Smooth muscle cell of the brain vasculature (primary cell): ENCODE data around the gene AHNAK.

Source experiments
- DNase-seq: peaks from one replicate; pipeline ENCODE4 v3.0.0-alpha.2; 2012; ENCODE audit warnings: low read depth, low spot score

Gene AHNAK

DNA sequence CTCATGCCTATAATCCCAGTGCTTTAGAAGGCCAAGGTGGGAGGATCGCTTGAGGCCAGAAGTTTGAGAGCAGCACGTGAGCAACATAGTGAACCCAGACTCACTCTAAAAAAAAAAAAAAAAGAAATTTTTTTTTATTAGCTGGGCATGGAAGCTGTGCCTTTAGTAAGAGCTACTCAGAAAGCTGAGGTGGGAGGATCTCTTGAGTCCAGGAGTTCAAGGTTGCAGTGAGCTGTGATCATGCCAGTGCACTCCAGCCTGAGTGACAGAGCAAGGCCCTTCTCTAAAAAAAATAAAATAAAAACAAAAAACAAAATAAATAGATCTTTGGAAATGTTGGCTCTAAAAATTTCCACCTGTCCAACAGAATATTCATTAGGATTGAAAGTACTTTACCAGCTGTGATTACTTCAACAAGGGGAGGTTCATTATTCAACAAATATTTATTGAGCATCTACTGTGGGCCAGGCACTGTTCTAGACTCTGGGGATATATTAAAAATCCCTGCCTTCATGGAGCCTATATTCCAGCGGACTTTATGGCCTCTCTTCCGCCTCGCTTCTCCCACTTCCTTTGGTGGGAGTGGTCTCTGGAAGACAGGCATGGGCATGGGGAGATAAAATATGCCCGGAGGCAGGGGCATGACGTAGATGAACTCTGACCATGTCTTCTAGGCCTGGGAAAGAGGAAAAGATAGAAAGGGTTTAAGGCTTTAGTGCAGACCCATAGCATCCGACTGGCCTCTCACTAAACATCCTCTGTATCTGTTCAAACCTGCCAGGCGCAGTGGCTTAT lies 47.9 kb downstream of the AHNAK start:
- no peak for DNase-seq

DNA sequence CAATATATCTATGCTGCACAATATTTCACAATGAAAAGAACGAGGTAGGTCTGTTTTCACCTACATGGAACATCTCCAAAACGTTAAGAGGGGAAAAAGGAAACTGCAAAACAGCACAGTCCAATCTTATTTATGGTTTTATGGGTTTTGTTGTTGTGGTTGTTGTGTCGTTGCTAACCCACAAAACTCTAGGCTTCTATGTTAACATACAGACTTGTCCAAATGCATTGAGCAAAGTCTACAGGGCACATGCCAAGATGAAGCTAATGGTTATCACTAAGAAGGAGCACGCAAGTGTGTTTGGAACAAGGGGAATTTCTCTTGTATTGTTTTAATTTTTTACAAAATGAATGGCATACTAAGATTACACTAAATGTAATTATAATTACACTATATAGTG lies 48.6 kb downstream of the AHNAK start:
- DNase-seq, result no peak

DNA sequence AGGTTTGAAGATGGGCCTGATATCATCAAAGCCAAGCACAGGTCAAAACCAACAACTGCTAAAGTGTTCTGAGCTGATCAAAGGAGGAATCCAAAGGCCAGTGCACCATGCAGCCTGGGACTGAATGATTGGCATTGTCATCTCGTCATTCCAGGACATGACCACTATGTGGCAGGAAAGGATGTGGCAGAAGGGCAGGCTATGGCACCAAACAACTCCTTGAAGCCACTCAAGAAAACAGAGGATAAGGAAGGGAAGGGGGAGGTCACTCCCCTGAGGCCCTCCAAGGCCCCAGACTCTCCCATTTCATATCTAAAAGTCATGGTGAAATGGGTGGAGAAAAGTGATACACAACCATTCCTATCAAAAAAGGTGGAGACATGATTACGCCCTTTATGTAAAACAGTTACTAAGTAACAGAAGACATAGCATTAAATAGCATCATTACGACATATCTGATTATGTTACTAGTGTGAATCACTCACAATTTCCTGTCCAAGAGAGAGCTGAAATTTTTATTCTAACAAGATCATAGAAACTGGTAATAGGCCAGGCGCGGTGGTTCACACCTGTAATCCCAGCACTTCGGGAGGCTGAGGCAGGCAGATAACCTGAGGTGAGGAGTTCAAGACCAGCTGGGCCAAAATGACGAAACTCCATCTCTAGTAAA lies 49.3 kb downstream of the AHNAK start:
- no peak for DNase-seq

DNA sequence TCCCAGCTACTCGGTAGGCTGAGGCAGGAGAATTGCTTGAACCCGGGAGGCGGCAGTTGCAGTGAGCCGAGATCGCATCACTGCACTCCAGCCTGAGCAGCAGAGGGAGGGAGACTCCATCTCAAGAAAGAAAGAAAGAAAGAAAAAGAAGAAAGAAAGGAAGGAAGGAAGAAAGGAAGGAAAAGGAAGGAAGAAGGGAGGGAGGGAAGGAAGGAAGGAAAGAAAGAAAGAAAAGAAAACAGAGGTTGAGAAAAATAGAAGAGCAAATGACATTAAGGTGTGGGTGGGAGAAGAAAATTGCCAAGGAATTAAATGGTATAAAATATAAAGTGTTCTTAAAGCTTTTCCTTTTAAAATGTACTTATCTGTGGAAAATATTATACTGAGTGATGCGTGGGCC lies 49.9 kb downstream of the AHNAK start:
- DNase-seq, result no peak

DNA sequence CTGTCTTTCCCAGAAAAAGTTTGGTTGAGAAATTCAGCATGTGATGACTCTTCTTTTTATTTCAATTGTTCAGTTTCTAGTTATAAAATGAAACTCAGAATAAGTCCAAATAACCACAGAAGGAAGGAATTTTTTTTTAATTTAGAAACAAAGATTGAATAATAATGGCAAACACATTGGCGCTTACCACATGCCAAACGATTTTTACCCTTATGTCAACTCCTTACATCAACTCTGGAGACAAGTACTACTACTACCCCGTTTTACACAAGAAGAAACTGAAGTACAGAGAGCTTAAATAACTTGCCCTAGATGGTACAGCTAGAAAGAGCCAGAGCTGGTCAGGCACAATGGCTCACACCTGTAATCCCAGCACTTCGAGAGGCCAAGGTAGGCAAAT lies 52.4 kb downstream of the AHNAK start:
- no peak for DNase-seq

DNA sequence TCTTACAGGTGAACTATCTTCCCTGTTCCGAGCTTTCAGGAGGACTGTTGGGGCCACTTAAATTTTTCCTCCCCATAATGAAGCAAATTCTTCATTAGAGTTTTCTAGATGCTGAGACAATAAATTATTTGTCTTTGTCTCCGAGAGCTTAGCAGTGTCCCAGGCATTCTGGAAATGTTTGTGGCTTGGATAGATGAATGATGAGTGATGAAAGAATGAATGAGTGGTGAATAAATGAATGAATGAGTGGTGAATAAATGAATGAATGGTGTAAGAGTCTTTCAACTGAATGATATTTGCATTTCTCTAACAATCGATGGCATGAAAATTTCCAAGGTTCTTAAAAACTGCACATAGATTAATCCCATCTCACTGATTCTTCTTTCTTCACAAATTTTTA lies 52.8 kb downstream of the AHNAK start:
- DNase-seq, result no peak

DNA sequence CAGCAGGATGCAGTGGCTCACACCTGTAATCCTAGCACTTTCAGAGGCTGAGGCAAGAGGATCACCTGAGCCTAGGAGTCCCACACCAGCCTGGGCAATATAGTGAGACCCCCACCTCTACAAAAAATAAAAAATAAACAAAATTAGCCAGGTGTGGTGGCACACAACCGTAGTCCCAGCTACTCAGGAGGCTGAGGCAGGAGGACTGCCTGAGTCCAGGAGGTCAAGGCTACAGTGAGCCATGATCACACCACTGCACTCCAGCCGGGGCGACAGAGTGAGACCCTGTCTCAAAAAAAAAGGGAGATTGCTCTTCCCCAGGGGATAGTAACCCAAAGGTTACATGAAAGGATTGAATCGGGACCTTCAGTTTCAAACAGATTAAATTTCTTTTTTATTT lies 54.0 kb downstream of the AHNAK start:
- DNase-seq, result no peak

DNA sequence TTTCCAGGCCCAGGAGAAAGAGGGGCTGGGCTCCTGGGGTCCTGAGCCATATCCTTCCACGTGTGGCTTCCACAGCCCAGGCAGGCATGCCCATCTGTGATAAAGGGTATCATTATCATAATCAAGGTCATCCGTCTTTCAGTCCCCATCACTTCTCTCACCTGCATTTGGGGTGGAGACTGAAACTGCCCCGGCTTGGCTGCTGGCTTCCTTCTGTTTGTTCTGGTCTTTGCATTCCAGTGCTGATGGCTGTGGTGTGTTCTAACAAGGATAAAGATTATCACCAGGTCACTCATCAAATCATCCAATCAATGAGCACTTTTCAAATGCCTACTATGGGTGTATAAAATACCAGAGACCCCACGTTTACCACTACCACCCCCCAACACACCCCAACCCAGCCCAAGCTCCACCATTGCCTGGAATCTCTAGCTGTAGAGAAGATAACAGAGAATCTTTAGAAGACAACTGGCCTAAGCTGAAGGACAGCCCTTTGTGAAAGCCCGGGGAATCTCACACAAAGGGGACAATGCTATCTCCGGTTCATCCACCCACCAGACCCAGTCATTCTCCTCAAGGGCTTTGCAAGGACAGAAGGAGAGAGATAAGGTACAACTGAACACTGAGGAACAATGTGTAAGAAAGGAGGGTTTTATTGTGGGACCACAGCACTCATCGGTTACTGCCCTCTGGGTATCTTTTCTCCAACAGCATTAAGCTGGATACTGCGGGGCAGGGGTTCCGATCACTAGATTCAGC lies 54.9 kb downstream of the AHNAK start:
- no peak for DNase-seq

DNA sequence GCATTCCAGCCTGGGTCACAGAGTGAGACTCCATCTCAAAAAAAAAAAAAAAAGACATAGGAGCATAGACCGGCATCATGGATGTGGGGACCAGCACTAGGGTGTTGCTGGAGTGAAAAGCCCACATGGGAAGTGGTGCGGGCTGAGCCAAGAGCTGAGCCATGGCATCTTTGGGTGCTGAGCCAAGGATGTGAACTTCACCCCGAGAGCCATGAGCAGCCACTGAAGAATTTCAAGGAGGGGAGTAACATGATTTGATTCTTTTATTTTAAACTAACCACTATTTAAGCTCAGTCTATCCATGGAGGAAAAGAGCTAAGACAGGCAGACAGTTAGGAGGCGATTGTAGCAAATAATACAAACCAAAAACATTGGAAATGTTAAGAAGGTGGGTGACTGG lies 57.4 kb downstream of the AHNAK start:
- no peak for DNase-seq

DNA sequence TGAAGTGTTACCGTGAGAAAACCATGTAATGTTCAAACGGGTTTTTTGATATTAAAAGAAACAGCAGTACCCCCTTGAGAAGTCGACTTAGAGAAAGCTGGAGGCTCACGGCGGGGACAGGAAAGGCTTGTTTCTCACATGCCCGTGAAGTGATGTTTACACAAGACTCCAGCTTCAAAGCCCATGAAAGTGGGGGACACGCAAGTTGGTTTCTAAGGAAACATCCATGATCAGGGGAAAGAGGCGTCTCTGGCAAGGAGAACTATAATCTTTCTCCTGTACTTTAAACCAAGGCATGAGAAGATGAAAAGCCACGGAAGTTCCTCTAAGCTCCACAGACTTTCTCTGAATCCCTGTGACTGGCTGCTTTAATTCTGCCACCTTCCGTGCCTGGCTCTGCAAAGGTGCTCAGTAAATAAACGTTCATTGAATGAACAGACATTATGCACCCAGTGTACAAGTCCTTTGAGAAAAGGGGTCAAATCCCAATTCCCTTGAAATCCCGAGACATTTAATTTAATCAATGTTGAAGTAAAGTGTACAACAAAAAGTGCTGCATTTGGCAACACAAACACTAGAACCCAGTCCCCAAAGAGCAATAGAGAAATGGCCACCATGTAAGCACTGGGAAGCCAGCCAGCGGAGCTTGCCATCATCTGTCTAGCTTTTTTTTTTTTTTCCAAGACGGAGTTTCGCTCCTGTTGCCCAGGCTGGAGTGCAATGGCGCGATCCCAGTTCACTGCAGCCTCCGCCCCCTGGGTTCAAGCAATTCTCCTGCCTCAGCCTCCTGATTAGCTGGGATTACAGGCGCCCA lies 58.7 kb downstream of the AHNAK start:
- no peak for DNase-seq

DNA sequence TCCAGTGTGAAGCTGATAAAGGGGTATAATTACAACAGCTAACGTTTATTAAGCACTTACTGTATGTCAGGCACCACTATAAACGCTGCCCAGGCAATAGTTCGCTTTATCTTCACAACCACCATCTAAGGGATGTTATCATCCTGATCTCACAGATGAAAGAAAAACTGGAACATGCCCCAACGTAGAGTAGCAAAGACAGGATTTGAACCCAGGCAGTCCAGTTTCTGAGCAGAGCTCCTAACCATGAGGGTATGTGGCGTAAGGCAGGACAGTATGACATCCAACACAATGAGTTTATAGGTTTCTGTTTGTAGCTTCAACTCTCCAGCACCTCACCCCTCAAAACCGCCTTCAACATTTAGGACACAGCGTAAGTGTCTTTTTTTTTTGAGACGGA lies 59.5 kb downstream of the AHNAK start:
- no peak for DNase-seq

DNA sequence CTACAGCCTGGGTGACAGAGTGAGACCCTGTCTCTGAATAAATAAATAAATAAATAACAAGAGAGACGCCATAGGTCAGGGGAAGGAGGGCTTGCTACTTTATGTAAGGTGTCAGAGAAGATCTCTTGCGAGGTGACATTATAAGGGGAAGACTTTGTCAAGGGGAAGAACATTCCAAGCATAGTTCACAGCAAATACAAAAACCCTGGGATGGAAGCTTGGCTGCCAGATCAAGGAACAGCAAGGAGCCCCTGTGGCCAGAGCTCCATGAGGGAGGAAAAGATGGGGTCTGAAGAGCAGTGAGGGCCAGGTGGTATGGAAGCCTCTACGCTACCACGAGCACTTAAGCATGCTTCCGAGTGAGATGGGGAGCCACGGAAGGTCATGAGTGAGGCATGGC lies 62.3 kb downstream of the AHNAK start:
- no peak for DNase-seq

DNA sequence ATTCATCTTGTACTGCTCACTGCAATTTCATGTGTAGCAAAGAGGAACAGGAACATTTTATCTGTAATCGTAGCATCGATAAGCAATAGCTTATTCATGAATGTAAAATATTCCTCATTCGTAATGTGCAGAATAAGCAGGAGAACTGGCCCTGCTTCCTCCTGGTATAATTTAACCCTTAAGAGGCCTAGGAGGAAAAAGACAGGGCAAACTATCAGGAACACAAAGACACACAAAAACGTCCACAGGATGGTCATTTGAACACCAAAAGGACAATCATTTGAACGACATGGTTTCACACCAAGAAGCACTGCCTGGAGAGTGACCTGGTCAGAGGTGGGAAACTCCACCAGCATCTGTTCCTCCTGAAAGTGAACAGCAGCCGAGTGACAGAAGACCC lies 63.9 kb downstream of the AHNAK start:
- DNase-seq, result no peak

DNA sequence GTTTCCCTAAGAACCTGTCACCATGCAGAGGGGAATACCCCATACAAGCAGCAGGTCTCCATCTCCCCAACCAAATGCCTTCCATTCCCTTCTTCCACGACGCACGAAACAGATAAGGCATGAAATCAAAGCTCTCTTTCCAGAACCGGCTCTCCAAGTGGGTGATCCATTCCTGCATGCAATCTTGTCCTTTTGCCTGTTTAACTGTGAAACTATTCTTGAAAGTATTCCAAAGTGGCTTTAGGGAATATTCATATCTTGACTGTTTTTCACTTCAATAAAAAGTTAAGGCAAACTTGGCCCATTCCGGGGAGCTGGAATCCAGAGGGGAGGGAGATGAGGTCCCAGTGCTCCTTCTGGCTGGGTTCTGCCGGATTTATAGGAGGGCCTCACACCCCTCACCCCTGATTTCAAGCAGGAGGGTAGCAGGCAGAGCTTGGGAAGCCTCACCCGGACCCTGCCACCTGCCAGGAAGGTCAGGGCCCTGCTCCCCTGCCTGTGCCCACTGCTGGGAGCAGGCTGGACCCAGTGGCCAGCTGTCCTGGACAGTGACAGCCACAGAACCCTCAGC lies 66.9 kb downstream of the AHNAK start:
- no peak for DNase-seq

DNA sequence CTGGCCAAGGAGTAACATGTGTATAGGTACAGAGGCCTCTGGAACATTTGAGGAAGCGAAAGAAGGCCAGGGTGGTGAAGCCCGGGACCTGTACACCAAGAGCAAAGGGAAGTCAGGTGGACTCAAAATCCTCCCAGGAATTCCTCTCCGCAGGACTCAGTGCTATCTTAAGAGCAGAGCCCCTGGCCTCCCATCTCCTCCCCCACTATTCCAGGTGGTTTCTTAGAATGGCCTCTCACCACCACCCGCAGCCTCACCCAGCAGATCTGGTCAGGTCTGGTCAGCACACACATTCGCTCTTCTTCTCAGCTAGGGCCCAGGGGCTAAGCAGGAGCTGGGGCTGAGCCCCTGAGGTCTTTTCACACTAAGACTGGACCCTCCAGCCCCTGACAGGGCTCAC lies 68.7 kb downstream of the AHNAK start:
- DNase-seq, result no peak

DNA sequence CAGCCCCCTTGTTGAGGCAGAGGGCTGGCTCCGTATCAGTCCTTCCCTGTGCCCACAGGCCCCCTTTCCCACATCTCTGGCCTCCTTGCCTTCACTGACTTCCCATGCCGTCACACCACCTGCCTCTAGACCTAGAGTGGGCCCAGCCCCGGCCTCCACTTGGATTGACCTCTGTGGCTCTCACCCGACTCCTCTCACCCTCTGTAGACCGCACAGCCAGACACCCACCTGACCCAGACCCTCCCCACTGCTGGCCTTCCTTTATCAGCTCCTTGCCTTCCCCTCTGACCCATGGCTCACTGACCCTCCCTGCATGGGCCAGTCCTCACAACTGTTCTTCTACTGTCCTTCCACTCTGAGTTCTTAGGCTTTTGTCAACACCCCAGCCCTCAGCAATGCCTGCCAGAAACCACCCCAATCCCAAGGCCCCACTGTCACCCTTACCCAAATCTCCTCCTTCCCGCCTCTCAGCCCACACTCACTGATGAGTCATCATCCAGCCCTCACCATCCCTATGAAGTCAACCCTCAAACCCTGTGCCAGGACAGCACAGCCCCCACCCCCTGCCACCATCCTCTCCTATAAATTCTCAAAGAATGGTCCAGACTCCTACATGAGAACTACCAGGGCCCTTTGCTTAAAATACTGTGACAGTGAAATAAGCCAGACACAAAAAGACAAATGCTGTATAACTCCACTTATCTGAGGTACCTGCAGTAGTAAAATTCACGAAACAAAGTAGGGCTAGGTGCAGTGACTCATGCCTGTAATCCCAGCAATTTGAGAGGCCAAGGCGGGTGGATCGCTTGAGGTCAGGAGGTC lies 74.3 kb downstream of the AHNAK start:
- DNase-seq, result no peak

DNA sequence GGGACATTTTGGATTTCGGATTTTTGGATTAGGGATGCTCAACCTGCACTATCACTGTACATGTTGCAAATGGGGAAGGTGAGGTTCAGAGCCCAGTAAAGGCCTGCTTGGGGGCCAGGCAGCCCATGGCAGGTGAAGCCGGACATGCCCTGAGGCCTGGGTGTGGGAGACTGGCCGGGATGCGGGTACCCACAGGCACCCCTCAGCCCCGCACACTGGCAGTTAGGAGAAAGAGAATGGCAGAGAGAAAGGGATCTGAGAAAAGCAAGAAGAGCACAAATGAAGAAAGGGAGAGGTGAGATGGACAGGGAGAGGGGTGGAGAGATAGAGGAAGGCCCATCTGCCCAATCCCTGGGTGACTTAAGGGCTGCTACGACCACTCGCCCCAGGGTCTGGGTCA lies 75.0 kb downstream of the AHNAK start:
- DNase-seq, result no peak

DNA sequence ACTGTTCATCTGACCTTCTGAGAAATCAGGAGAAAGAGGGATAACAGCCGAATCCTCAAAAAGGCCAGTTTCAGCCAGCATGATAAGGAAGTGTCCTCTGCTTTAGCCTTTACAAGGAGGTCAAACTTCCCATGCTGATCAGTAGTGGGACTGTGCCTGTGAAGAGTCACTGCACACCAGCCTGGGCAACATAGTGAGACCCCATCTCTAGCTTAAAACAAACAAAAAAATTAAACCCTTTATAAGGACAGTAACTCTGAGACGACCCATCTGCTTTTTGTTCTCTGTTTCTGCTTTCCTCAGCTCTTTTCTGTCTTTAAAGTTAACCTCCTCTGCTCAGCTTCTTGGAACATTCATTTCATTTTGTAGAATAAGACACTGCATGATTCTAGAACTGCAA lies 78.0 kb downstream of the AHNAK start:
- DNase-seq, result no peak

DNA sequence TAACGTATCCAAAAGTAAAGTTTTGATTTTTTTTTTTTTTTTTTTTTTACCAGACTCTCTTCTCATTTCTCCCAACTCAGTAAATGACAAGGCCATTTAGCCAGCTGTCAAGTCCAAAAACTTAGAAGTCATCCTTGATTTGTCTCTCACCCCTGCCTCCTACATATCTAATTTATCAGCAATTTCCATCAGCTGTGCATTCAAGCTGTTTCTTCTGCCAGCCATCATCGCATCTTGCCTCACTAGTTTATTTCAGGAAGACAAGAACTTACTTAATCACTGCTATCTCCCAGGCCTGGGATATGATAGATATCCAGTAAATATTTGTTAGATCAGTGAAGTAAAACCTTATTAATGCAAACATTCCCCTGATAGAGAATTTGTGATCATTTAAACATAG lies 80.2 kb downstream of the AHNAK start:
- DNase-seq, result no peak

DNA sequence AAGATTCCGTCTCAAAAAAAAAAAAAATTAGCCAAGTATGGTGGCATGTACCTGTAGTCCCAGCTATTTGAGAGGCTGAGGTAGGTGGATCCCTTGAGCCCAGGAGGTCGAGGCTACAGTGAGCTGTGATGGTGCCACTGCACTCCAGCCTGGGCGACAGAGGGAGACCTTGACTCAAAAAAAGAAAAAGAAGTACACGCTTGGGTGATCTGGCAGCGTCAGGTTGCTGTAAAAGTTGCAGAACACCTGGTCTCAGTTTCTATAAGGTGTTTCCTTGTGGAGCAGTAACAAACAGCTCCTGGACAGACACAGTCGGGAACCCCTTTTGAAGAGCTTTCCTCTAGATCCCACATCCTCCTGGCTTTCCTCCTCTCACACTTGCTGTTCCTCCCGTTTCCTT lies 82.0 kb downstream of the AHNAK start:
- DNase-seq, result no peak

DNA sequence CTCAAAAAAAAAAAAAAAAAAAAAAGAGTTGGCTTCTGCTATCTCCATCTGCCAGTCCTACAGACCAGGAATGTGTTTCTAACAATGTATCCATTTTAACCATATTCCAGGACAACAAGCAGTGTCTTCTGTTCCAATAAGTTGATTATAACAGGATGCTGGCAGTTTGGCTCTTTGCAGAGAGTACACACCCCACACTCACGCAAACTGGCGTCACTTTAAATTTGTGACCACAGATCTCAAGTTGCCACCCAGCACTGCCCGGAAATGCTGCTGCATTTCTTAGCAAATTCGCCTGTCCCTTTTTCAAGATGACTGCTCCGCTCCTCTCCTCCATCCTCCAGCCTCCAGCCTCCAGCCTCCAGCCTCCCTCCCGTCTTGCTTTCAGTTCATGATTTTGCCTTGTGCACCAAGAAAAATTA lies 83.5 kb downstream of the AHNAK start:
- no peak for DNase-seq
